HG03439 (cell line): Measurements from ENCODE around the gene DCC.

Experiments used
- ATAC-seq: cut with Tn5 transposase; IDR thresholded peaks from one replicate; pipeline ENCODE4 v1.9.1; 2021; ENCODE audit warnings: mild to moderate bottlenecking, moderate library complexity; ENCODE audit not compliant: unreplicated experiment

Gene DCC

GRCh38 chr18:53322163-53322562 is 982.2 kb downstream of the DCC start:
- ATAC-seq = no peak

- ATAC-seq = no peak
Measured at GRCh38 chr18:53324353-53324752, 984.4 kb downstream of the DCC start.

GRCh38 chr18:53360501-53361443 is 1020.8 kb downstream of the DCC start:
- no peak for ATAC-seq

- ATAC-seq = no peak
Measured at GRCh38 chr18:53375621-53376020, 1035.6 kb downstream of the DCC start.

- ATAC-seq = no peak
Measured at GRCh38 chr18:53380063-53380639, 1040.2 kb downstream of the DCC start.

GRCh38 chr18:53382870-53383269 is 1042.9 kb downstream of the DCC start:
- no peak for ATAC-seq

- no peak for ATAC-seq
Measured at GRCh38 chr18:53385889-53386288, 1045.9 kb downstream of the DCC start.

- ATAC-seq = no peak
Measured at GRCh38 chr18:53387581-53387980, 1047.6 kb downstream of the DCC start.

- no peak for ATAC-seq
Measured at GRCh38 chr18:53402670-53403069, 1062.7 kb downstream of the DCC start.

GRCh38 chr18:53408271-53408670 is 1068.3 kb downstream of the DCC start:
- no peak for ATAC-seq

- no peak for ATAC-seq
Measured at GRCh38 chr18:53411511-53411910, 1071.5 kb downstream of the DCC start.

- no peak for ATAC-seq
Measured at GRCh38 chr18:53417003-53417402, 1077.0 kb downstream of the DCC start.

- ATAC-seq = no peak
Measured at GRCh38 chr18:53421869-53422268, 1081.9 kb downstream of the DCC start.

GRCh38 chr18:53422896-53423295 is 1082.9 kb downstream of the DCC start:
- ATAC-seq = no peak

GRCh38 chr18:53426666-53427184 is 1086.7 kb downstream of the DCC start:
- no peak for ATAC-seq

GRCh38 chr18:53441761-53442414 is 1101.9 kb downstream of the DCC start:
- no peak for ATAC-seq

GRCh38 chr18:53442415-53442783 is 1102.4 kb downstream of the DCC start:
- ATAC-seq = no peak

- no peak for ATAC-seq
Measured at GRCh38 chr18:53443336-53443735, 1103.3 kb downstream of the DCC start.

- ATAC-seq = no peak
Measured at GRCh38 chr18:53443831-53444230, 1103.8 kb downstream of the DCC start.

GRCh38 chr18:53451902-53452301 is 1111.9 kb downstream of the DCC start:
- no peak for ATAC-seq

- ATAC-seq = no peak
Measured at GRCh38 chr18:53457068-53457467, 1117.1 kb downstream of the DCC start.

GRCh38 chr18:53458268-53458667 is 1118.3 kb downstream of the DCC start:
- no peak for ATAC-seq
